Measurements from ENCODE around the gene SLC39A11.

GRCh38 chr17:72812823-72813222, 279.7 kb downstream of the SLC39A11 start:
- TF ChIP-seq CTCF (IDR thresholded peaks at IDR 0.05; ENCODE audit: insufficient read depth, low read depth, low read length): no peak
- no peak for TF ChIP-seq EZH2 (IDR thresholded peaks at IDR 0.05; ENCODE audit: insufficient read depth, low read length)

All from astrocyte (in vitro differentiated cells and primary cell).